Natural killer cell treated with Interleukin-12 subunit alpha and Interleukin-12 subunit beta and Interleukin-15 and Interleukin-18, amount 100 ng/mL, for 72 hours (primary cell): ENCODE results near the gene S100P. TPM values are rescaled to one million over a fixed set of nuclear protein-coding genes. Genes with fewer than 3 reads are reported as not detected.
"Not testable (repeated sequence)": the region's sequence is repeated elsewhere in the genome, so short reads cannot be mapped to it uniquely, and the experiment has no call there.

ENCODE experiments used
- ATAC-seq, 2 donors: fragments of 150-1000 bp; cut with Tn5 transposase in 1 of 2; sonication (Bioruptor Pico), chemical (Tn5 transposase) in 1 of 2; 2 replicates each; pipeline ENCODE4 v1.10.0; 2021
- DNase-seq: peaks from one replicate; pipeline ENCODE4 v3.0.0; 2022; ENCODE audit warnings: low spot score
- H3K27ac Mint-ChIP-seq, 2 donors: 1 replicate in 1 of 2; 2 replicates in 1 of 2; pipeline ENCODE4 v1.8.0; 2022; ENCODE audit warnings: mixed read lengths in 2 of 2, mild to moderate bottlenecking in 1 of 2, moderate library complexity in 1 of 2
- H3K27me3 Mint-ChIP-seq, 2 donors: 1 replicate in 1 of 2; 2 replicates in 1 of 2; pipeline ENCODE4 v1.8.0; 2022; ENCODE audit warnings: mixed read lengths in 2 of 2
- H3K36me3 Mint-ChIP-seq: one replicate; pipeline ENCODE4 v1.8.0; 2022; ENCODE audit warnings: mixed read lengths
- H3K4me1 Mint-ChIP-seq, 2 donors: 1 replicate in 1 of 2; 2 replicates in 1 of 2; pipeline ENCODE4 v1.8.0; 2022; ENCODE audit warnings: low read depth in 2 of 2, mixed read lengths in 2 of 2, mild to moderate bottlenecking in 1 of 2
- H3K4me3 Mint-ChIP-seq: one replicate; pipeline ENCODE4 v1.8.0; 2022; ENCODE audit warnings: mixed read lengths
- H3K9me3 Mint-ChIP-seq: 2 replicates; pipeline ENCODE4 v1.8.0; 2022; ENCODE audit warnings: mixed read lengths
- total RNA-seq, 2 donors: library from RNA; stranded (reverse); gene quantifications; one replicate each; pipeline ENCODE4 v1.2.3, GENCODE V29; 2022

S100P gene
- total RNA-seq, 2 donors from 2014 or later, result 4.5 to 5.1 TPM

GRCh38 chr4:6714954-6715353 lies 21.3 kb downstream of the S100P start:
- no peaks in the 10 kb centered on the region for H3K36me3 Mint-ChIP-seq
- H3K27ac Mint-ChIP-seq, result peak overlapping the region; percentile 92 to 95
- H3K9me3 Mint-ChIP-seq, result no peaks in the 10 kb centered on the region
- no peaks in the 10 kb centered on the region for H3K27me3 Mint-ChIP-seq
- DNase-seq (no peak), ATAC-seq (no peak)
- no peak overlapping the region for H3K4me3 Mint-ChIP-seq
- peaks cover 32 to 37% of the 10 kb centered on the region in 2 donors for H3K4me1 Mint-ChIP-seq

DNA sequence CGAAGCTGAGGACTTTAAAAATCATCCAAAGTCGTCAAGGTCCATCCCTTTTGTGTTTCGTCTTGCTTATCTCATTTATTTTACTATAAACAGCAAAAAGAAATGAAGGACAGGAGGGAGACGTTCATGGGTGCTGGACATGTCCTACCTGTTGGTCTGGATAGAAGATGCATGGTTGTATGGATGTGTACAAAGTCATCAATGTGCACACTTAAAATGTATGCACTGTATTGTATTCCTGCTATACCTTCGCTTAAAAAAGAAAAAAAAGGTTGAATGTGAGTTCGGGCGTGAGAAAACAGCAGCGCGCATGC lies 22.0 kb downstream of the S100P start:
- no peak for DNase-seq
- H3K27ac Mint-ChIP-seq, result peak overlapping the region; percentile 92 to 95
- H3K4me1 Mint-ChIP-seq, result peaks cover 32 to 35% of the 10 kb centered on the region in 2 donors
- H3K27me3 Mint-ChIP-seq, result no peaks in the 10 kb centered on the region
- no peak for ATAC-seq
- no peaks in the 10 kb centered on the region for H3K36me3 Mint-ChIP-seq
- peak overlapping the region; percentile 90 for H3K4me3 Mint-ChIP-seq
- H3K9me3 Mint-ChIP-seq, result no peaks in the 10 kb centered on the region

- Mint-ChIP-seq H3K27ac (peak within 1 kb of the TSS; percentile 92 to 95), H3K4me3 (peak within 1 kb of the TSS; percentile 90), H3K36me3 (no peaks in the 10 kb centered on the region), H3K27me3 (no peaks in the 10 kb centered on the region), H3K9me3 (no peaks in the 10 kb centered on the region), H3K4me1 (peaks cover 27 to 29% of the 10 kb centered on the region in 2 donors)
- peak; percentile 94 to 95 for ATAC-seq
- peak; percentile 93 for DNase-seq
These were observed 22.6 kb downstream of the S100P start, which contains the start of gene BLOC1S4 for GRCh38 chr4:6716018-6716911. BLOC1S4 (plus strand) TSS chr4:6716174; CDS start chr4:6716210, 36 bp downstream.

GRCh38 chr4:6716958-6717655 lies 23.4 kb downstream of the S100P start:
- peak overlapping the region; percentile 90 for H3K4me3 Mint-ChIP-seq
- no peak for ATAC-seq
- no peaks in the 10 kb centered on the region for H3K36me3 Mint-ChIP-seq

DNA sequence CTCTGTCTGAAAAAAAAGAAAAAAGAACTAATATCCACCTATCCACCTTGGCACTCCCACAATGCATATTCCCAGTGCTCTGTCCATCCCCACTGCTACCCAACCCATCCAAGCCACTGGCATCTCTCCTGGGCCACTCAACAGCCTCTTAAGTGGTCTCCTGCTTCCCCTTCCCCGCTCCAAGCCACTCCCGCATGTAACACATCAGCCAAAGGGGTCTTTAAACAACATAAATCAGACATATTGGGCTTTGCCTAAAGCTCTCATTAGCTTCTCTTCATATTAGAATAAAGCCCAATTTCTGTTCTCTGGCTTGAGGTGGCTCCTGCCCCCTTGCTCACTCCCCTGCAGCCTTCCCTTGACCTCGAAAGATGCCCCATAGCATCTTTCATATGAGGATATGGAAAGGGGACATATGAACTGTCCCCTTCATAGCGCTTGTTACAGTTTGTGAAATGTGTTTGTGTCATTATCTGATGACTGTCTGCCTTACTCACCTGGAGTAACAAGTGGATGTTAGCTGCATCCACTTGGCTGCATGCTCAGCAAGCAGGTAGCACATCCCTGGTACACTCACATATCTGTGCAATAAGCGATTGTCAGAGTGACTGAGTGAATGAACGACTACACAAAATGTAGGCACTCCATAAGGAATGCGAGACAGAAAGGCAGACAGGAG lies 25.4 kb downstream of the S100P start:
- Mint-ChIP-seq H3K4me1 (peaks cover 25% of the 10 kb centered on the region in 2 donors), H3K4me3 (peak overlapping the region; percentile 40), H3K27ac (peak overlapping the region in 1 of 2 donors; percentile 34), H3K36me3 (no peaks in the 10 kb centered on the region), H3K9me3 (no peaks in the 10 kb centered on the region), H3K27me3 (no peaks in the 10 kb centered on the region)
- ATAC-seq, result no peak
- no peak for DNase-seq

More at GRCh38 chr4:6716958-6717655, 23.4 kb downstream of the S100P start:
- H3K27me3 Mint-ChIP-seq, result no peaks in the 10 kb centered on the region
- H3K4me1 Mint-ChIP-seq, result peaks cover 25% of the 10 kb centered on the region in 2 donors
- H3K27ac Mint-ChIP-seq, result peak overlapping the region; percentile 92 to 95
- no peaks in the 10 kb centered on the region for H3K9me3 Mint-ChIP-seq
- no peak for DNase-seq

DNA sequence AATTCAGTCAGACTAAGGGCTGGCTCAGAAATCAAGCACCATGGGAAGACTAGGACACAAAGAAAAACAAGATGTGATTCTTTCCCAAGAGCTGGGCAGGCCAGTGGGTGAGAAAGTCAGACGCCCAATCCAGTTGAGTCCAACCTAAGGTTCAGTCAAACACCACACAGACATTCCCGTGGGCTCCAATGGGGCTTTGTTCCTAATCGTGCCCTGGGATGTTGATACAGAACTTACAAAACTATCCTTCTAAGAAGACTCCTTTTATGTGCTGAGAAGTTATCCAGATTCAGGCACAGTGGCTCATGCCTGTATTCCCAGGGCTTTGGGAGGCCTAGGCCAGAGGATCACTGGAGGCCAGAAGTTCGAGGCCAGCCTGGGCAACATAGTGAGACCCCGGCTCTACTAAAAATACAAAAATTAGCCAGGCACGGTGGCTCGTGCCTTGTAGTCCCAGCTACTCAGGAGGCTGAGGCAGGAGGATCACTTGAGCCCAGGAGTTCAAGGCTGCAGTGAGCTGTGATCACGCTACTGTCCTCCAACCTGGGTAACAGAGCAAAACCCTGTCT lies 26.0 kb downstream of the S100P start:
- Mint-ChIP-seq H3K27me3 (no peaks in the 10 kb centered on the region), H3K9me3 (no peaks in the 10 kb centered on the region), H3K27ac (peak overlapping the region; percentile 41 to 49), H3K4me3 (no peak overlapping the region), H3K4me1 (peaks cover 25% of the 10 kb centered on the region in 2 donors), H3K36me3 (no peaks in the 10 kb centered on the region)
- ATAC-seq (no peak), DNase-seq (no peak)

- peak; percentile 47 to 61 for ATAC-seq
- H3K4me1 Mint-ChIP-seq, result peaks cover 25% of the 10 kb centered on the region in 2 donors
- H3K4me3 Mint-ChIP-seq, result peak overlapping the region; percentile 42
- no peaks in the 10 kb centered on the region for H3K9me3 Mint-ChIP-seq
- H3K27me3 Mint-ChIP-seq, result no peaks in the 10 kb centered on the region
- peak overlapping the region; percentile 41 to 49 for H3K27ac Mint-ChIP-seq
- peak; percentile 76 for DNase-seq
- H3K36me3 Mint-ChIP-seq, result no peaks in the 10 kb centered on the region
These were observed 26.6 kb downstream of the S100P start for GRCh38 chr4:6720202-6720699.

DNA sequence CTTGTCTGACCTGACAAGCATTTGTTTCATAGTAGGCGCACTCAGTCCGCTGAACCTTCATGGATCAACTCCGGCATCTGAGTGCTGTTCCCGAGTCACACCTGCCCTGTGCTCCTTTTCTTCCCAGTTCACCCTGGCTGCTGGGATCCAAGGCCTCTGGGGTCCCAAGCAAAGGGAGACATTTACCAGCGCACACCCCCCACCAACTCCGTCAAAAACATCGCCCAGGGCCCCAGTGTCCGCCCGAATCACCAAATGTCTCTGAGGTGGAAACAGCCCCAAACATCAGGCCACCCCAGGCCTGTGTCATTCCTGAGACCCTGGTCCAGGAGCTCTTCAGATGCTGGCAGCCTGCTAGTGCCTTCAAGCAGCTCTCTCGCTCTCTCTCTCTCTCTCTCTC lies 27.4 kb downstream of the S100P start:
- no peaks in the 10 kb centered on the region for H3K36me3 Mint-ChIP-seq
- H3K9me3 Mint-ChIP-seq, result no peaks in the 10 kb centered on the region
- DNase-seq, result no peak
- H3K4me1 Mint-ChIP-seq, result peaks cover 18% of the 10 kb centered on the region in 2 donors
- H3K27me3 Mint-ChIP-seq, result no peaks in the 10 kb centered on the region
- no peak for ATAC-seq
- H3K4me3 Mint-ChIP-seq, result no peak overlapping the region
- no peak overlapping the region for H3K27ac Mint-ChIP-seq

GRCh38 chr4:6722891-6723290 lies 29.2 kb downstream of the S100P start:
- Mint-ChIP-seq H3K9me3 (no peaks in the 10 kb centered on the region), H3K4me1 (peaks cover 17 to 18% of the 10 kb centered on the region in 2 donors), H3K4me3 (no peak overlapping the region), H3K36me3 (no peaks in the 10 kb centered on the region), H3K27ac (no peak overlapping the region), H3K27me3 (no peaks in the 10 kb centered on the region)
- DNase-seq (no peak), ATAC-seq (no peak)

DNA sequence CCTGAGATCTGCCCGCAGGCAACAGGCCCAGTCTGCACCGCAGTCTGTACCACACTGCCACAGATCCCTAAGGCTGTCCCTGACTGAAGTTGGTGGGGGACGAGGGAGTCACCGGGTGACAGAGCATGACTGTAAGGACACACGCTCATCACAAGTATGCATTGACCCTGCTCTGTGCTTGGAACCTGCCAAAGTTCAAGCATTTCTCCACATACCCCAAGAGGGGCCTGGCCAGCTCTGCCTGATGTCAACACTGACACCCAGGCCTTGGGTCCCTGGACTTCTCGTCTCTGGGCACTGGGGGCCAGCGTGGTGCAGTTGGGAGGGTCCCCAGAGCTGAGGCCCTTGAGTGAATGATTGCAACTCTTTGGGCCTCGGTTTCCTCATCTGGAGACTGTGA lies 30.2 kb downstream of the S100P start:
- no peak for DNase-seq
- Mint-ChIP-seq H3K4me3 (no peak overlapping the region), H3K27me3 (no peaks in the 10 kb centered on the region), H3K4me1 (peaks cover 10 to 12% of the 10 kb centered on the region in 2 donors), H3K9me3 (no peaks in the 10 kb centered on the region), H3K27ac (no peak overlapping the region), H3K36me3 (no peaks in the 10 kb centered on the region)
- peak in 1 of 2 donors; percentile 31 for ATAC-seq

GRCh38 chr4:6724421-6725111 lies 30.9 kb downstream of the S100P start:
- H3K4me3 Mint-ChIP-seq, result no peak overlapping the region
- H3K36me3 Mint-ChIP-seq, result no peaks in the 10 kb centered on the region
- H3K4me1 Mint-ChIP-seq, result peaks cover 5 to 7% of the 10 kb centered on the region in 2 donors
- ATAC-seq (no peak), DNase-seq (no peak)
- no peaks in the 10 kb centered on the region for H3K9me3 Mint-ChIP-seq
- no peaks in the 10 kb centered on the region for H3K27me3 Mint-ChIP-seq
- no peak overlapping the region for H3K27ac Mint-ChIP-seq

DNA sequence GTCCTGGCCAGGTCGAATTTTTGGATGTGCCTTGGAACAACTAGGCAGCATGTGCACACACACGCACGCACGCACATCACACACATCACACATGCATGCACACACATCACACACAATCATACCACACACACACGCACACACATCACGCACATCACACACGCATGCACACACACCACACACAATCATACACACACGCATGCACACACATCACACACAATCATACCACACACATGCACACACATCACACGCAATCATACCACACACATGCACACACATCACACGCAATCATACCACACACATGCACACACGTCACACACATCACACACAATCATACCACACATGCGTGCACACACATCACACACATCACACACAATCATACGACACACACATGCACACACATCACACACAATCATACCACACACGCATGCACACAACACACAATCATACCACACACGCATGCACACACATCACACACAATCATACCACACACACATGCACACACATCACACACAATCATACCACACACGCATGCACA lies 31.8 kb downstream of the S100P start:
- DNase-seq, H3K27me3 Mint-ChIP-seq, H3K27ac Mint-ChIP-seq, H3K4me3 Mint-ChIP-seq, H3K36me3 Mint-ChIP-seq, ATAC-seq, H3K9me3 Mint-ChIP-seq, H3K4me1 Mint-ChIP-seq: not testable (repeated sequence)
